Chondrocyte (in vitro differentiated cells): ENCODE results near the gene PHYKPL. TPM values are rescaled to one million over a fixed set of nuclear protein-coding genes. Genes with fewer than 3 reads are reported as not detected.
A peak's percentile ranks its signal among the peaks of the same experiment; 100 is the strongest.

ENCODE experiments used
- DNase-seq: peaks from one replicate; pipeline ENCODE4 v3.0.0; 2021; ENCODE audit warnings: mixed read lengths, low spot score
- H3K27ac Mint-ChIP-seq: one replicate; pipeline ENCODE4 v1.8.0; 2021; ENCODE audit warnings: mild to moderate bottlenecking, moderate library complexity, mixed read lengths; ENCODE audit not compliant: unreplicated experiment
- H3K27me3 Mint-ChIP-seq: 2 replicates; pipeline ENCODE4 v1.8.0; 2021; ENCODE audit warnings: low read depth, mixed read lengths
- H3K36me3 Mint-ChIP-seq: 2 replicates; pipeline ENCODE4 v1.8.0; 2021; ENCODE audit warnings: low read depth, mixed read lengths
- H3K4me1 Mint-ChIP-seq: 2 replicates; pipeline ENCODE4 v1.8.0; 2021; ENCODE audit warnings: low read depth, mild to moderate bottlenecking, mixed read lengths
- H3K4me3 Mint-ChIP-seq: one replicate; pipeline ENCODE4 v1.8.0; 2021; ENCODE audit warnings: mild to moderate bottlenecking, moderate library complexity, mixed read lengths; ENCODE audit not compliant: unreplicated experiment
- H3K9me3 Mint-ChIP-seq: 2 replicates; pipeline ENCODE4 v1.8.0; 2021; ENCODE audit warnings: low read depth, mixed read lengths
- total RNA-seq: library from RNA; stranded (reverse); gene quantifications from 3 replicates; pipeline ENCODE4 v1.2.1, GENCODE V29; 2021
- TF ChIP-seq, protein P1 (sequence below): fragments of 200-600 bp; sonication (generic); IDR thresholded peaks from 2 replicates; pipeline ENCODE4 v1.5.0; 2021; ENCODE audit warnings: antibody characterized with exemption, mild to moderate bottlenecking, moderate library complexity

PHYKPL gene
- total RNA-seq, 1 donor from 2014 or later, result 43.8 TPM

DNA sequence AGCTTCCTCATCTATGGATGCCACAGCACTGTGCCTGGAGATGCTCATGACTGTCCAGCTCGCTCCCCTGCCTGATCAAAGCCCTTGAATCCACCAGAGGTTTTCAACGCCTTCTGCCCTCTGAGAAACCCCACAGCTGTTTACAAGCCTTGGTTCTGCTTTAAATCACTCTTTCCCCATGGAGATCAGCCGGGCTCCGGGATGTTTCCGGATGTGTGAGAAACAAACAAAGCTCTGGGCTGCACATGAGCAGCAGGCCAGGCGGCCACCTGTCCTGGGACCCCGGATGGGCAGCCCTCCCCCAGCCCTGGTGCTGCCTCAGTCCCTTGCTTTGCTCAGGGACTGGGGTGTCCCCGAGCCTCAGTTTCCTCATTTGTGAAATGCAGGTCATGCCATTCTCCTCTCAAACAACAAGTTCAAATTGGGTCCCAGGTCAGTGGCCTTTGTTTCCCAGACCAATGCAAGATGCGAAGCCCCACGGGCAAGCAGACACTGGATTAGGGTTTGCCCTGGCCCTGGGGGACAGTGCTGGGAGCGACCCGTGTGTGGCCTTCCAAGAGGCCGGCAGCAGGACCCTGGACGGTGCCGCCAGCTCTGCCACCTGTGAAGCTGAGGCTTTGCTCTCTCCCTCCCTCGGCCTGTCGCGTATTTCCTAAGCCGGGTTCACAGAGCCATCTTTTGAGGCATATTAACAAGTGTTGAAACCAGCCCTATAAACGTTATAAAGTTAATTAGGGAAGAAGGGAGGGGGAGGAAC, 42.4 kb upstream of the PHYKPL start:
- H3K9me3 Mint-ChIP-seq, result peaks cover 6% of the 10 kb centered on the region
- H3K27ac Mint-ChIP-seq, result no peak overlapping the region
- H3K36me3 Mint-ChIP-seq, result peaks cover 2% of the 10 kb centered on the region
- TF ChIP-seq, protein P1, sequence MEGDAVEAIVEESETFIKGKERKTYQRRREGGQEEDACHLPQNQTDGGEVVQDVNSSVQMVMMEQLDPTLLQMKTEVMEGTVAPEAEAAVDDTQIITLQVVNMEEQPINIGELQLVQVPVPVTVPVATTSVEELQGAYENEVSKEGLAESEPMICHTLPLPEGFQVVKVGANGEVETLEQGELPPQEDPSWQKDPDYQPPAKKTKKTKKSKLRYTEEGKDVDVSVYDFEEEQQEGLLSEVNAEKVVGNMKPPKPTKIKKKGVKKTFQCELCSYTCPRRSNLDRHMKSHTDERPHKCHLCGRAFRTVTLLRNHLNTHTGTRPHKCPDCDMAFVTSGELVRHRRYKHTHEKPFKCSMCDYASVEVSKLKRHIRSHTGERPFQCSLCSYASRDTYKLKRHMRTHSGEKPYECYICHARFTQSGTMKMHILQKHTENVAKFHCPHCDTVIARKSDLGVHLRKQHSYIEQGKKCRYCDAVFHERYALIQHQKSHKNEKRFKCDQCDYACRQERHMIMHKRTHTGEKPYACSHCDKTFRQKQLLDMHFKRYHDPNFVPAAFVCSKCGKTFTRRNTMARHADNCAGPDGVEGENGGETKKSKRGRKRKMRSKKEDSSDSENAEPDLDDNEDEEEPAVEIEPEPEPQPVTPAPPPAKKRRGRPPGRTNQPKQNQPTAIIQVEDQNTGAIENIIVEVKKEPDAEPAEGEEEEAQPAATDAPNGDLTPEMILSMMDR, result no peak
- no peak overlapping the region for H3K4me3 Mint-ChIP-seq
- DNase-seq, result peak; percentile 59
- H3K27me3 Mint-ChIP-seq, result peaks cover 21% of the 10 kb centered on the region
- H3K4me1 Mint-ChIP-seq, result peaks cover 3% of the 10 kb centered on the region

DNA sequence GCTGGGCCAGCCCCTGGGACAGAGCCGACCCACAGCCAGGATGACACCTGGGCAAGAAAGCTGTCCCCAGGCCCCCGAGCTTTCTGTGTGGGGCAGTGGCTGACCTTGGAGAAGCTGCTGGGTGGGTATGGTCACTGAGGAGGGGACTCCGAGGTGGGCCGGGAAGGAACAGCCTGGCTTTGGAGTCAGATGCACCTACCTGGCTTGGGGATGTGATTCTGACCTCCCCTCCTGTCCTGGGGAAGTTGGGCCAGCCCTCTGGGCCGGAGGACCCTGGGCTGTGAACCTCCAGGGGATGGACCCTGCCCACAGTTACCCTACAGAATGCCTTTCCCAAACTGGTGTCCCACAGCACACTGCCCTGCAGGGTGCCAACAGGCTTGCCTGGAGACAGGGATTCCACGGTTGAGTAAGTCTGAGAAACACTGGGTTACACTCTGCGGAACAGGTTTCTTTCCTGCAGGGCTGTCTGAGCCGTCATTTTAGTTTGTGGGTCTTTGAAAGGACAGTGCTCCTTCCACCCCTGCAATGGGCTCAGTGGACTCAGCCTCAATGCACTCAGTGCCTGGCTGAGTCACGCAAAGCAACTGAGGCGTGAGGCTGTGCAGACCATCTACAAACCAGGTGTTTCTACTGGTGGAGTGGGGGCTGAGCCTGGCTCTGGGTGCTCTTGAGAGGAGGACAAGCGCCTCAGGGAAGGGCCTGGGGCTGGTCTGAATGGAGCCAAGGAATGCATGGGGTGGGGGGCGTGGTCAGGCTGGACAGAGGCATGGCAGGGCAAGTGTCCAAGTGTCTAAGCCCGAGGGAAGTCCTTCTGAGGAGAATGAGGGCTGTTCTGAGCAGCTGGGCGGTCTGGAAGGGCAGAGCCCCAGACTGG, 41.3 kb upstream of the PHYKPL start:
- peak; percentile 76 for DNase-seq
- H3K27ac Mint-ChIP-seq, result no peak overlapping the region
- H3K4me1 Mint-ChIP-seq, result no peaks in the 10 kb centered on the region
- no peak overlapping the region for H3K4me3 Mint-ChIP-seq
- H3K36me3 Mint-ChIP-seq, result peaks cover 2% of the 10 kb centered on the region
- TF ChIP-seq, protein P1, result no peak
- H3K27me3 Mint-ChIP-seq, result peaks cover 14% of the 10 kb centered on the region
- H3K9me3 Mint-ChIP-seq, result peaks cover 6% of the 10 kb centered on the region

DNA sequence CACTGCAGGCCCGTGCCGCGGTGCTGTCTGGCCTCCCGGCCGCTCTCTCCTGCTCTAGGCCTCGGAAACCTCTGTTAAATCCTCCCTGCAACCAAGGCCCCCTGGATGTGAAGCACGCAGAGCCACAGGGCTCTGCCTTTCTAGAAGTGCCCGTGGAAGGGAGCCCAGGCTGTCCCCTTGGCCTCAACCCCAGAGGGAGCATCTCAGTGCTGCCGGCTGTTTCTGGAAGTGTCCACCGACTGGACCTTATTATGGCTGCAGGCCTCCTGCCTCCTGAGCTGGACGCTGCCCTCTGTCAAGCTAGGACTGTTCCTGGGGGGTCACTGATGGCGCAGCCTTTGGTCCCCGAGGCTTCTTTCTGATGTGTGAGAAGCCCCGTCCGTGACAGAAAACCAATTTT, 40.4 kb upstream of the PHYKPL start:
- no peaks in the 10 kb centered on the region for H3K4me1 Mint-ChIP-seq
- DNase-seq, result peak; percentile 54
- TF ChIP-seq, protein P1, result no peak
- peaks cover 9% of the 10 kb centered on the region for H3K27me3 Mint-ChIP-seq
- H3K27ac Mint-ChIP-seq, result no peak overlapping the region
- H3K9me3 Mint-ChIP-seq, result peaks cover 6% of the 10 kb centered on the region
- H3K36me3 Mint-ChIP-seq, result peaks cover 2% of the 10 kb centered on the region
- H3K4me3 Mint-ChIP-seq, result no peak overlapping the region

DNA sequence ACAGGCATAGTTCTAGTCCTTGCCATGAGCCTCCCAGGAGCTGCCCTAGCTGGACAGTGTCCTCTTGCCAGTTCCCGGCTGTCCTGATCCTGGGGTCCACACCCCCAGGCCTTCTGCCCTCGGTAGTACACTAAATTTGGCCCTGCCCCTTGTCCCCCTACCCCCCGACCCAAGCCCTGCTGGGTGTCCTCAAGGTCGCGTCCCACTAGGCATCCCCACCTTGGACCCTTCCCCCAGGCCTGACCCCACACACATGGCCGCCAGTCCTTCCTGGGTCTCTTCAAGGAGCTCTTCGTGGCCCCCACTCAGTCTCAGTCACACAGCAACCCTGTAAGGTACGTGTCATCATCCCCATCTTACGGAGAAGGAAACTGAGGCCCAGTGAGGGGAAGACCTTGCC, 40.0 kb upstream of the PHYKPL start:
- Mint-ChIP-seq H3K4me1 (no peaks in the 10 kb centered on the region), H3K27me3 (peaks cover 7% of the 10 kb centered on the region), H3K9me3 (peaks cover 6% of the 10 kb centered on the region), H3K4me3 (no peak overlapping the region), H3K27ac (no peak overlapping the region), H3K36me3 (peaks cover 2% of the 10 kb centered on the region)
- TF ChIP-seq, protein P1, result no peak
- peak; percentile 66 for DNase-seq

DNA sequence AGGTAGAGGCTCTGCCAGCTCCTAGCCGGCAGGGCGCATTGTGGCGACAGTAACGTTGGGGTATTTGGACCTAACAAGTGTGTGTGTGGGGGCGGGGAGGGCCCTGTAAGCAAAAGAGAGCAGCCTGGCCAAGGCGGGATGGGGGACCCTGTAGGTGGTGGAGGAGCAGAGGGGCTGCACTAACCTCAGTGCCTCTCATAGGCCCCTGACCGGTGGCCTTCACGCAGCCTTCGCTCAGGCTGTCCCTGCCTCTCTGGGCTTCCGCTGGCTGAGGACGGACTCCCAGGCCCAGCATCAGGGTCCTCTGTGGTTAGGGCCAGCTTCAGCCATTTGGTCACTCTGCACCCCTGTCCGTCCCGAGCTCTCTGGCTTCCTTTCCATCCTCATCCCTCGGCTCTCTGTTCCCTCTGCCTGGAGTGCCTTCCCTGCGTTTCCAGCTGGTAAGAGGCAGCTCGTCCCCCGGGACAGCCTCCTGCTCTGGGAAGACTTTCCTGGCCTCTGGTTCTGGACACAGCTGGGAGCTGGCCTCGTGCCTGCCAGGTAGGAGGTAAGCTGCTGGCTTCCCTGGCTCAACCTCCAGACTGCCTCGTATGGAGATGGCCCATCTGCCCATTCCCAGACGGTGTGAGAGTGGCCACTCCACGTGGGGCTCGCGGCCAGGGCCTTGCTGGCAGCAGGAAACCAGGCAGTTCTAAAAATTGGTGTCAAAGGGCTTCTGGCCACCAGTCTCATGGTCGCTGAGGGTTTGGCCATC, 39.3 kb upstream of the PHYKPL start:
- Mint-ChIP-seq H3K4me1 (no peaks in the 10 kb centered on the region), H3K27me3 (peaks cover 6% of the 10 kb centered on the region), H3K27ac (no peak overlapping the region), H3K9me3 (peaks cover 6% of the 10 kb centered on the region), H3K36me3 (peaks cover 2% of the 10 kb centered on the region), H3K4me3 (no peak overlapping the region)
- DNase-seq, result no peak
- TF ChIP-seq, protein P1, result no peak
